ENCODE data around the gene PRKAR1B. TPM values are rescaled to one million over a fixed set of nuclear protein-coding genes. Genes with fewer than 3 reads are reported as not detected.

The PRKAR1B gene
- total RNA-seq, 1 donor from 2014 or later, result 14.7 TPM

GRCh38 chr7:680411-681127 lies 46.5 kb downstream of the PRKAR1B start:
- Histone ChIP-seq H3K27me3 (ENCODE audit: insufficient read depth, low read length) (no peaks in the 10 kb centered on the region), H3K36me3 (ENCODE audit: insufficient read depth, low read length) (no peaks in the 10 kb centered on the region), H3K27ac (ENCODE audit: low read depth, low read length) (no peak overlapping the region), H3K4me2 (ENCODE audit: low read length) (no peak overlapping the region), H3K9ac (ENCODE audit: low read length) (no peak overlapping the region), H3K79me2 (ENCODE audit: insufficient read depth, low read length) (no peaks in the 10 kb centered on the region), H3K4me3 (ENCODE audit: insufficient read depth, low read depth, low read length) (no peak overlapping the region), H4K20me1 (ENCODE audit: insufficient read depth, low read length) (no peaks in the 10 kb centered on the region), H3K4me1 (ENCODE audit: insufficient read depth, low read length) (no peaks in the 10 kb centered on the region), H2AFZ (ENCODE audit: low read depth, low read length) (no peak overlapping the region), H3K9me3 (ENCODE audit: insufficient read depth, low read depth, low read length) (peaks cover 7% of the 10 kb centered on the region)
- no peaks in the 10 kb centered on the region for H3K4me1 Mint-ChIP-seq (ENCODE audit: low read depth, unreplicated experiment)
- H3K36me3 Mint-ChIP-seq (ENCODE audit: low read depth, unreplicated experiment), result peaks cover 36% of the 10 kb centered on the region
- no peak overlapping the region for H3K27ac Mint-ChIP-seq (ENCODE audit: unreplicated experiment)
- TF ChIP-seq CTCF (IDR thresholded peaks at IDR 0.05; ENCODE audit: insufficient read depth, low read depth, low read length), result no peak
- TF ChIP-seq EZH2 (IDR thresholded peaks at IDR 0.05; ENCODE audit: insufficient read depth, low read length), result no peak
- no peak overlapping the region for H3K4me3 Mint-ChIP-seq (ENCODE audit: unreplicated experiment)
- FAIRE-seq (no peak), DNase-seq (ENCODE audit: low read depth) (no peak)
- no peaks in the 10 kb centered on the region for H3K27me3 Mint-ChIP-seq (ENCODE audit: low read depth, unreplicated experiment)
- peaks cover 12% of the 10 kb centered on the region for H3K9me3 Mint-ChIP-seq (ENCODE audit: unreplicated experiment)

GRCh38 chr7:676972-677385 lies 50.1 kb downstream of the PRKAR1B start:
- Mint-ChIP-seq H3K27me3 (ENCODE audit: low read depth, unreplicated experiment) (no peaks in the 10 kb centered on the region), H3K4me3 (ENCODE audit: unreplicated experiment) (no peak overlapping the region), H3K9me3 (ENCODE audit: unreplicated experiment) (peaks cover 17% of the 10 kb centered on the region), H3K36me3 (ENCODE audit: low read depth, unreplicated experiment) (peaks cover 43% of the 10 kb centered on the region), H3K4me1 (ENCODE audit: low read depth, unreplicated experiment) (no peaks in the 10 kb centered on the region), H3K27ac (ENCODE audit: unreplicated experiment) (no peak overlapping the region)
- Histone ChIP-seq H2AFZ (ENCODE audit: low read depth, low read length) (no peak overlapping the region), H3K4me2 (ENCODE audit: low read length) (no peak overlapping the region), H3K4me1 (ENCODE audit: insufficient read depth, low read length) (no peaks in the 10 kb centered on the region), H3K27me3 (ENCODE audit: insufficient read depth, low read length) (no peaks in the 10 kb centered on the region), H3K27ac (ENCODE audit: low read depth, low read length) (no peak overlapping the region), H3K79me2 (ENCODE audit: insufficient read depth, low read length) (no peaks in the 10 kb centered on the region), H3K9me3 (ENCODE audit: insufficient read depth, low read depth, low read length) (no peaks in the 10 kb centered on the region), H3K9ac (ENCODE audit: low read length) (no peak overlapping the region), H3K4me3 (ENCODE audit: insufficient read depth, low read depth, low read length) (no peak overlapping the region), H4K20me1 (ENCODE audit: insufficient read depth, low read length) (no peaks in the 10 kb centered on the region), H3K36me3 (ENCODE audit: insufficient read depth, low read length) (no peaks in the 10 kb centered on the region)
- TF ChIP-seq EZH2 (IDR thresholded peaks at IDR 0.05; ENCODE audit: insufficient read depth, low read length) (no peak), CTCF (IDR thresholded peaks at IDR 0.05; ENCODE audit: insufficient read depth, low read depth, low read length) (no peak)
- no peak for DNase-seq (ENCODE audit: low read depth)
- FAIRE-seq, result no peak

- Histone ChIP-seq H3K4me1 (ENCODE audit: insufficient read depth, low read length) (no peaks in the 10 kb centered on the region), H3K9ac (ENCODE audit: low read length) (no peak overlapping the region), H3K27me3 (ENCODE audit: insufficient read depth, low read length) (no peaks in the 10 kb centered on the region), H3K27ac (ENCODE audit: low read depth, low read length) (no peak overlapping the region), H4K20me1 (ENCODE audit: insufficient read depth, low read length) (no peaks in the 10 kb centered on the region), H3K4me3 (ENCODE audit: insufficient read depth, low read depth, low read length) (no peak overlapping the region), H3K79me2 (ENCODE audit: insufficient read depth, low read length) (no peaks in the 10 kb centered on the region), H3K9me3 (ENCODE audit: insufficient read depth, low read depth, low read length) (no peaks in the 10 kb centered on the region), H2AFZ (ENCODE audit: low read depth, low read length) (no peak overlapping the region), H3K36me3 (ENCODE audit: insufficient read depth, low read length) (no peaks in the 10 kb centered on the region), H3K4me2 (ENCODE audit: low read length) (no peak overlapping the region)
- H3K4me3 Mint-ChIP-seq (ENCODE audit: unreplicated experiment), result no peak overlapping the region
- FAIRE-seq (no peak), DNase-seq (ENCODE audit: low read depth) (no peak)
- no peak overlapping the region for H3K27ac Mint-ChIP-seq (ENCODE audit: unreplicated experiment)
- no peak for TF ChIP-seq CTCF (IDR thresholded peaks at IDR 0.05; ENCODE audit: insufficient read depth, low read depth, low read length)
- no peak for TF ChIP-seq EZH2 (IDR thresholded peaks at IDR 0.05; ENCODE audit: insufficient read depth, low read length)
- H3K9me3 Mint-ChIP-seq (ENCODE audit: unreplicated experiment), result peaks cover 17% of the 10 kb centered on the region
- H3K36me3 Mint-ChIP-seq (ENCODE audit: low read depth, unreplicated experiment), result peaks cover 43% of the 10 kb centered on the region
- H3K4me1 Mint-ChIP-seq (ENCODE audit: low read depth, unreplicated experiment), result no peaks in the 10 kb centered on the region
- H3K27me3 Mint-ChIP-seq (ENCODE audit: low read depth, unreplicated experiment), result no peaks in the 10 kb centered on the region
These were observed 50.7 kb downstream of the PRKAR1B start for GRCh38 chr7:676246-676971.

All from astrocyte (in vitro differentiated cells and primary cell).